Epithelial cell of esophagus (primary cell): ENCODE data around the gene PPA1.

Experiments used
- DNase-seq: peaks from one replicate; pipeline ENCODE4 v3.0.0; 2010; ENCODE audit warnings: low read depth
- H3K4me3 ChIP-seq: 2 replicates; pipeline ENCODE4 v1.5.1; 2011; ENCODE audit warnings: mild to moderate bottlenecking, low read length, control low read depth
- TF ChIP-seq, protein P1 (sequence below): IDR thresholded peaks from 2 replicates; pipeline ENCODE4 v1.5.1; 2011; ENCODE audit warnings: low read depth, mild to moderate bottlenecking, low read length, control low read depth, inconsistent platforms; ENCODE audit not compliant: insufficient read depth; ENCODE audit errors: missing control alignments

The PPA1 gene

DNA sequence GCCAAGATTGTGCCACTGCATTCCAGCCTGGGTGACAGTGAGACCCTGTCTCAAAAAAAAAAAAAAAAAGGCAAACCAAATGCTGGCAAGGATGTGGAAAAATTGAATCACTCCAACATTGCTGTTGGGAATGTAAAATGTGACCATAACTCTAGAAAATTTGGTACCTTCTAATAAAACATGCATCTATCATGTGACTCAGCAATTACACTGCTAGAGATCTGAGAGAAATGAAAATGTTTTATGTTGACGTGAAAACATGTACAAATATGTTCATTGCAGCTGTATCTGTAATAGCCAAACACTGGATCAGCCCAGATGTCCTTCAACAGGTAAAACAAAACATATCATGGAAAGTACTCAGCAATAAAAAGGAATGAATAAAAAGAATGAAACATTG, 32.1 kb downstream of the PPA1 start:
- TF ChIP-seq, protein P1, sequence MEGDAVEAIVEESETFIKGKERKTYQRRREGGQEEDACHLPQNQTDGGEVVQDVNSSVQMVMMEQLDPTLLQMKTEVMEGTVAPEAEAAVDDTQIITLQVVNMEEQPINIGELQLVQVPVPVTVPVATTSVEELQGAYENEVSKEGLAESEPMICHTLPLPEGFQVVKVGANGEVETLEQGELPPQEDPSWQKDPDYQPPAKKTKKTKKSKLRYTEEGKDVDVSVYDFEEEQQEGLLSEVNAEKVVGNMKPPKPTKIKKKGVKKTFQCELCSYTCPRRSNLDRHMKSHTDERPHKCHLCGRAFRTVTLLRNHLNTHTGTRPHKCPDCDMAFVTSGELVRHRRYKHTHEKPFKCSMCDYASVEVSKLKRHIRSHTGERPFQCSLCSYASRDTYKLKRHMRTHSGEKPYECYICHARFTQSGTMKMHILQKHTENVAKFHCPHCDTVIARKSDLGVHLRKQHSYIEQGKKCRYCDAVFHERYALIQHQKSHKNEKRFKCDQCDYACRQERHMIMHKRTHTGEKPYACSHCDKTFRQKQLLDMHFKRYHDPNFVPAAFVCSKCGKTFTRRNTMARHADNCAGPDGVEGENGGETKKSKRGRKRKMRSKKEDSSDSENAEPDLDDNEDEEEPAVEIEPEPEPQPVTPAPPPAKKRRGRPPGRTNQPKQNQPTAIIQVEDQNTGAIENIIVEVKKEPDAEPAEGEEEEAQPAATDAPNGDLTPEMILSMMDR, result no peak
- DNase-seq, result no peak
- no peak overlapping the region for H3K4me3 ChIP-seq

DNA sequence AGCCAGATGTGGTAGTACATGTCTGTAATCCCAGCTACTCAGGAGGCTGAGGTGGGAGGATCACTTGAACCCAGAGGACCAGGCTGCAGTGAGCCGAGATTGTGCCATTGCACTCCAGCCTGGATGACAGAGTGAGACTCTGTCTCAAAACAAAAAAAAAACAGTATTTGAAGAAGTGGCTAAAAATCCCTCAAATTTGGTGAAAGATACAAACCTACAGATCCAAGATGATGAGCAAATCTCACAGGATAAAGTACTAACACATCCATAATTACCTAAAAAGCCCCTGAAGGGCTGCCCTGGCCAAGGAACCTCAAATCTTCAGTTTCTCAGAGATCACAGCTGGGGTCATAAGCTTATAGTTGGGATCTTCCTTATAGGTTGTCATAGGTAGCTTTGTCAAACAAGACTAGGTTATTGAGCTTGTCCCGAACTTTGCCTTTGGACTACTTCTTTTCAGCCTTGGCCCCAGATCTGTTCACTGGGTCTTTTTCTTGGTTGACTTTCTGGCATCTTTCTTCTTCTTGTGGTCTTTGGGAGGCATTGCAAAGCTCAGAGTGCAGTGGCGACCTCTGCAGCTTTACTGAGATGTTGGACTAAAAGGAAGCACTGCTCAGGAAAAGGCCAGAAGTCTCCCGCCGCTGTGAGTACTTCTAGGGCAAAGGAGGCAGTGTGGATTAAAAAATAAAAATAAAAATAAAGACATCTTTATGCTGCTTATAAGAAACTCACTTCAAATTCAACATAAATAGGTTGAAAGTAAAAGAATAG, 34.3 kb downstream of the PPA1 start:
- H3K4me3 ChIP-seq, result no peak overlapping the region
- no peak for DNase-seq
- TF ChIP-seq, protein P1, result no peak

DNA sequence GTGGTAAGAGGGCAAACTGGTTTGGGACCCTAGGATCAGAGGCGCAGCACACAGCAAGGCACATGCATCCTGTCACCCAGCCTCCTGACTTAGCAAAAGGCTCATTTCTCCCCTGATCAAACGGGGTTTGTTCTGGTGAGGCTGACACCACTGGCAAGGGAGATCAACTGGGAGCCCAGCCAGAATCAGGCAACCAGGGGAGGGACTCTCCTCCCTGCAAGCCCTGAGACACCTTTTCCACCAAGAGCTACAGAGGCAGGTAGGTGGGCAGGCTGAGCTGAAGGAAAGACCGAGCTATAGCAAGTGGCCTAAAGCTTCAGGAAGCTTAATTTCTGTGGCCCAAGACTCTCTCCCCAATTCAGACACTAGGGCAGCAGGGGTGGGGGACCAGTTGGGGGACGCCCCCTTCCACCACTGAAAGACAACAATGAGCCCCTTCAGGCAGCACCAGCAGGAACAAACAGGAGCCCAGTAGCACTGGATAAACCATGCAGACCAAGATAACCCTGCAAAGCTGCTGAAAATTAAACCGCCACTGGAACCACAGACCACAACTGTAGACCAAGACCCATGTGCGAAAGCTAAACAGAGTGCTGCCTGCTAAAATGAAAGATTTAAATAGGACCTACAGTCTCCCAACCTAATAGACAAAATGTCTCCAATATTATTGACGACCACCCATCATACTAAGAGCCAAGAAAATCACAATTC, 35.8 kb downstream of the PPA1 start:
- TF ChIP-seq, protein P1, result no peak
- no peak for DNase-seq
- H3K4me3 ChIP-seq, result no peak overlapping the region

DNA sequence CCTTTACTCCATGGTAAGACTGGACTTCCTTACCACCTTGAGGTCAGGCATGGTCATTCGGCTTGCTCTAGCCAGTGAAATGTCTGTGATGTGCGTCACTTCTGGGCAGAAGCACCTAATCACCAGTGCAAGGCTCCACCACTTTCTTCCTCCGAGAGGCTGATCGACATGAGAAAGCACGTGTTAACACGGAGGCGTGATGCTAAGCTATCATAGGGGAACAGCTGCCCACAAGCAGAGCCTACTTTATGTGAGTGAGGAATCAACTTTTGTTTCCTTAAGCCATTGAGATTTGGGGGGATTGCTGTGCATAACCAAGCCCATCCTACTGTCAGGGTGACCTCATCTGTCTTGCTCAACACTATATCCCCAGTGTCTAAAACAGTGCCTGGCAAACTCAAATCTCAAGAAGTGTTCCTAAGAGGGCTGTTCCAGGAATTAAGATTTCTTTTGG, 39.8 kb downstream of the PPA1 start:
- TF ChIP-seq, protein P1, result no peak
- no peak for DNase-seq
- H3K4me3 ChIP-seq, result no peak overlapping the region

DNA sequence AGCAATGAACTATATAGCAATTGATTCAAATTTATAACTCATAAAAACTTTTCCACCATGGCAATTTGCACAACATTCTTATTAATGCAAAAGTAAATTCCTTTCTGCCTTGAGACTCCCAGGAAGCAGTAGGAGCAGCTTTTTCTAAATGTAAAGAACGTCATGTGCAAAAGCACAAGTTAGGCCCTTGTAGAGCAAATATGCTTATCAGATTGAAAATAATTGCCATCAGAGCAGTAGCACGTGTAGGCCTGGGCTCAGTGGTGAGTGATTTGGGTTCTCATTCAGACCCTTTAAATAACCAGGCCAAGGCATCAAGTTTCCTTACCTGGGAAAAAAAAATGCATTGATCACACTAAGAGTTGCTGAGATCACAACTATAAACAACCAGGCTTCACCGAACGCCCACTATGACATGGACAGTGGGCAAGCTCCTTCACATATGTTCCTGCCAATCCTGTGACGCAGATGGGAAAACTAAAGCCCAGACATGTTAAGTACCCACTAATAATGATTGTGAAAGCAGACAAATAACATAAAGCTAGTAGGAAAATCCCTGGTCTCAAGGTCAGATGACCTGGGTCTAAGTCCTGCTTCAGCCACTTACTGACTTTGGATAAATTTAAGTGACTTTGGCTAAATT, 40.8 kb downstream of the PPA1 start:
- TF ChIP-seq, protein P1, result no peak
- no peak overlapping the region for H3K4me3 ChIP-seq
- peak; percentile 68 for DNase-seq

DNA sequence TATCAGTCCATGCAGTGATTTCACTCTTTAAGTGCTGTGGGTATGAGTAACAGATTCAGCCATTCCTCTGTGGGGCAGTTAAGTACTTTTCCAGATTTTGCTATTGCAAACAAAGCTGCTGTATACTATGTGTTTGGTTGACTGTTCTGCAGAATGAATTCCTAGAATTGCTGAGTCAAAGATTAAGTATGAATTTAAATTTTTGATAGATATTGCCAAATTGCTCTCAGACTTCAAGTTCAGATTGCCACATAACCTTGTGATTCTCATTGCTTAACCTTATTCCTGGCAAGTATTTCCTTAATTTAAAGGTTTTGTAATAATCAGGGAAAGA, 41.3 kb downstream of the PPA1 start:
- TF ChIP-seq, protein P1, result no peak
- H3K4me3 ChIP-seq, result no peak overlapping the region
- DNase-seq, result peak; percentile 71
